Measurements from ENCODE around the gene PRDM11. TPM values are rescaled to one million over a fixed set of nuclear protein-coding genes. Genes with fewer than 3 reads are reported as not detected.

PRDM11 gene
- total and polyA plus RNA-seq, 8 donors, result 1.2 to 139 (median 7.9) TPM

DNA sequence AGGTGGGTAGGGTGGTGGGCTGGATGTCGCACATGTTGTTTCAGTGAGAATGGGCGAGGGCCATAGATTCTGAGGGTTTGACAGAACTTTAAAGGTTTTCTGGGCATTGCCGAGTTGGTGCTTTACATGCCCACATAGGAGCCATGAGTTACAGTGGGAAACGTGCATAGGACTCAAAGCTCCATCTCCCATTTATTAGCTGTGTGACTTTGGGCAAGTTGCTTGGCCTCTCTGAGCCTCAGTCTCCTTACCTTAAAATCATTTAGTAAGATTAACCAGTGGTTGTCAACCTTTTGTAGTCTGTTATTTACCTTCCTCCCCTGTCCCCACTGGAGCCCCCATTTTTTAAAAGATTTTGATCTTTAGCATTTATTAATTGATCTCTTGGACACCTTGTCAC, 72.3 kb downstream of the PRDM11 start:
- WGBS, 5 donors, result 93 to 96% (median 94%) methylated on average over 4 of the region's 4 CpGs
- peaks cover 0 to 55% (median 42%) of the 10 kb centered on the region in 4 donors for H3K36me3 ChIP-seq
- intact Hi-C loops (cut with DNase I; ENCODE audit: low total_unique reads), result no loop called here
- no peaks in the 10 kb centered on the region for H3K4me1 ChIP-seq
- H3K9me3 ChIP-seq, result no peaks in the 10 kb centered on the region
- DNase-seq, result no peak
- H3K27ac ChIP-seq, result no peak overlapping the region
- TF ChIP-seq EP300 (IDR thresholded peaks at IDR 0.05) (no peak), POLR2AphosphoS5 (IDR thresholded peaks at IDR 0.05) (no peak), POLR2A (IDR thresholded peaks at IDR 0.05) (no peak)
- TF ChIP-seq, protein P1, sequence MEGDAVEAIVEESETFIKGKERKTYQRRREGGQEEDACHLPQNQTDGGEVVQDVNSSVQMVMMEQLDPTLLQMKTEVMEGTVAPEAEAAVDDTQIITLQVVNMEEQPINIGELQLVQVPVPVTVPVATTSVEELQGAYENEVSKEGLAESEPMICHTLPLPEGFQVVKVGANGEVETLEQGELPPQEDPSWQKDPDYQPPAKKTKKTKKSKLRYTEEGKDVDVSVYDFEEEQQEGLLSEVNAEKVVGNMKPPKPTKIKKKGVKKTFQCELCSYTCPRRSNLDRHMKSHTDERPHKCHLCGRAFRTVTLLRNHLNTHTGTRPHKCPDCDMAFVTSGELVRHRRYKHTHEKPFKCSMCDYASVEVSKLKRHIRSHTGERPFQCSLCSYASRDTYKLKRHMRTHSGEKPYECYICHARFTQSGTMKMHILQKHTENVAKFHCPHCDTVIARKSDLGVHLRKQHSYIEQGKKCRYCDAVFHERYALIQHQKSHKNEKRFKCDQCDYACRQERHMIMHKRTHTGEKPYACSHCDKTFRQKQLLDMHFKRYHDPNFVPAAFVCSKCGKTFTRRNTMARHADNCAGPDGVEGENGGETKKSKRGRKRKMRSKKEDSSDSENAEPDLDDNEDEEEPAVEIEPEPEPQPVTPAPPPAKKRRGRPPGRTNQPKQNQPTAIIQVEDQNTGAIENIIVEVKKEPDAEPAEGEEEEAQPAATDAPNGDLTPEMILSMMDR (IDR thresholded peaks at IDR 0.05), result no peak
- H3K4me3 ChIP-seq, result no peak overlapping the region
- H3K27me3 ChIP-seq, result no peaks in the 10 kb centered on the region

DNA sequence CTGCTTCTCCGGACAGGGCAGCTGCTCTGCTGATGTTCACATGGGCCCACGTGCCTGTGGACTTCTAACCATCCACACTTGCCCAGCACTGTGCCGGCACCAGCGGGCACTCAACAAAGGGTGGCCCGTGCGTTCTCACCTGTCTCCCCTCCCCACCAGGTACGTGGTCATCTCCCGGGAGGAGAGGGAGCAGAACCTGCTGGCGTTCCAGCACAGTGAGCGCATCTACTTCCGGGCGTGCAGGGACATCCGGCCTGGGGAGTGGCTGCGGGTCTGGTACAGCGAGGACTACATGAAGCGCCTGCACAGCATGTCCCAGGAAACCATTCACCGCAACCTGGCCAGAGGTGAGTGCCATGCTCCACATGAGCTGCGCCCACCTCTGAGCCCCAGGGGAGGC, 73.0 kb downstream of the PRDM11 start:
- H3K4me1 ChIP-seq, result no peaks in the 10 kb centered on the region
- 93 to 97% (median 96%) methylated on average over 3 to 18 of the region's 18 CpGs for WGBS, 5 donors
- no peak for DNase-seq
- H3K27ac ChIP-seq, result no peak overlapping the region
- H3K4me3 ChIP-seq, result no peak overlapping the region
- no peaks in the 10 kb centered on the region for H3K27me3 ChIP-seq
- no peaks in the 10 kb centered on the region for H3K9me3 ChIP-seq
- TF ChIP-seq, protein P1 (IDR thresholded peaks at IDR 0.05), result no peak
- TF ChIP-seq EP300 (IDR thresholded peaks at IDR 0.05) (no peak), POLR2A (IDR thresholded peaks at IDR 0.05) (no peak), POLR2AphosphoS5 (IDR thresholded peaks at IDR 0.05) (no peak)
- intact Hi-C loops (cut with DNase I; ENCODE audit: low total_unique reads), result no loop called here
- H3K36me3 ChIP-seq, result peaks cover 1 to 56% (median 42%) of the 10 kb centered on the region in 4 donors

DNA sequence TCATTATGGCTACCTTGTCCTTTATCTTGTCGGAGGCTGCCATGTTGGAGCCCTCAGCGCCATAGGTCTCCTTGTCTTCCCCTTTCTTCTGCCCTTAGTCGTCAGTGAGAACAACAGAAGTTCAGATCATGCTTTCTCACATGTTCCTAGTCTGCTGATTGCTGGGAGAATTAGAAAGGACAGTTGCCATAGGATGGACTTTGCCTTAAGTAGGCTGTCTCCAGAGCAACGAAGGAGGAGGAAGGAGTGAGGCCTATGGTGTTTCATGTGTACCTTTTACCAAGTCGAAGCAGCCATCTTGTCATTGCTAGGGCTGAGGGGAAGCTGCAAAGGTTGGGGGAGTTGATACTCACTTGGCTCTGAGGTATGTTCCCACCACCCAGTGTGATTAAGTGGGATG, 77.1 kb downstream of the PRDM11 start:
- H3K36me3 ChIP-seq, result peaks cover 24 to 88% (median 78%) of the 10 kb centered on the region in 4 donors
- WGBS, 5 donors, result 90 to 97% (median 94%) methylated on average over 5 of the region's 5 CpGs
- intact Hi-C loops (cut with DNase I; ENCODE audit: low total_unique reads), result no loop called here

GRCh38 chr11:45224766-45225165, 78.3 kb downstream of the PRDM11 start:
- no peak overlapping the region for H3K4me3 ChIP-seq
- H3K4me1 ChIP-seq, result no peaks in the 10 kb centered on the region
- H3K36me3 ChIP-seq, result peaks cover 24 to 90% (median 75%) of the 10 kb centered on the region in 4 donors
- TF ChIP-seq POLR2A (IDR thresholded peaks at IDR 0.05) (no peak), POLR2AphosphoS5 (IDR thresholded peaks at IDR 0.05) (no peak), EP300 (IDR thresholded peaks at IDR 0.05) (no peak)
- TF ChIP-seq, protein P1 (IDR thresholded peaks at IDR 0.05), result no peak
- intact Hi-C loops (cut with DNase I; ENCODE audit: low total_unique reads), result no loop called here
- 88 to 97% (median 93%) methylated on average over 9 to 11 of the region's 11 CpGs for WGBS, 5 donors
- no peaks in the 10 kb centered on the region for H3K27me3 ChIP-seq
- H3K9me3 ChIP-seq, result no peaks in the 10 kb centered on the region
- DNase-seq, result no peak
- H3K27ac ChIP-seq, result no peak overlapping the region

More for the DNA sequence above, 77.1 kb downstream of the PRDM11 start:
- DNase-seq, result no peak
- Histone ChIP-seq H3K27me3 (no peaks in the 10 kb centered on the region), H3K4me1 (no peaks in the 10 kb centered on the region), H3K27ac (no peak overlapping the region), H3K9me3 (no peaks in the 10 kb centered on the region), H3K4me3 (no peak overlapping the region)
- TF ChIP-seq POLR2A (IDR thresholded peaks at IDR 0.05) (no peak), EP300 (IDR thresholded peaks at IDR 0.05) (no peak), POLR2AphosphoS5 (IDR thresholded peaks at IDR 0.05) (no peak)
- TF ChIP-seq, protein P1 (IDR thresholded peaks at IDR 0.05), result no peak

Data from stomach (tissue), 9 donors.